Spleen (tissue), 11 donors: ENCODE measurements around the gene TLNRD1. TPM values are rescaled to one million over a fixed set of nuclear protein-coding genes. Genes with fewer than 3 reads are reported as not detected.

Experiments used
- DNase-seq: peaks from one replicate; pipeline ENCODE4 v3.0.0-alpha.2; 2020
- H3K27ac ChIP-seq, 8 donors: fragments of 200-600 bp; sonication (generic) in 7 of 8; 1 replicate in 4 of 8; 2 replicates in 4 of 8; pipeline versions ENCODE4 v1.5.0 to v1.8.0; 2016 to 2021; ENCODE audit warnings: inconsistent platforms in 4 of 8, mild to moderate bottlenecking in 4 of 8, moderate library complexity in 1 of 8
- H3K27me3 ChIP-seq, 7 donors: fragments of 200-600 bp; sonication (generic) in 6 of 7; replicated peaks in 1 of 7; 1 replicate in 4 of 7; 2 replicates in 3 of 7; pipeline versions ENCODE4 v1.5.0 to v1.8.0; 2016 to 2021; ENCODE audit warnings: inconsistent platforms in 3 of 7, mild to moderate bottlenecking in 1 of 7
- H3K36me3 ChIP-seq, 6 donors: fragments of 200-600 bp; sonication (generic) in 5 of 6; 1 replicate in 4 of 6; 2 replicates in 2 of 6; pipeline versions ENCODE4 v1.5.0 to v1.8.0; 2016 to 2021; ENCODE audit warnings: inconsistent platforms in 2 of 6
- H3K4me1 ChIP-seq, 6 donors: fragments of 200-600 bp; sonication (generic) in 5 of 6; 1 replicate in 3 of 6; 2 replicates in 3 of 6; pipeline versions ENCODE4 v1.5.0 to v1.8.0; 2016 to 2021; ENCODE audit warnings: inconsistent platforms in 3 of 6
- H3K4me3 ChIP-seq, 8 donors: fragments of 200-600 bp; sonication (generic) in 7 of 8; 1 replicate in 4 of 8; 2 replicates in 4 of 8; pipeline versions ENCODE4 v1.5.0 to v1.8.0; 2016 to 2021; ENCODE audit warnings: inconsistent platforms in 4 of 8, mild to moderate bottlenecking in 4 of 8, moderate library complexity in 2 of 8
- H3K9me3 ChIP-seq, 8 donors: fragments of 200-600 bp; sonication (generic) in 7 of 8; 1 replicate in 4 of 8; 2 replicates in 4 of 8; pipeline versions ENCODE4 v1.5.0 to v1.8.0; 2016 to 2021; ENCODE audit warnings: inconsistent platforms in 4 of 8
- CTCF ChIP-seq, 11 experiments: fragments of 200-600 bp in 7 of 11; fragments of 450-650 bp in 4 of 11; sonication (generic) in 4 of 11; IDR thresholded peaks in 8 of 11; conservative IDR thresholded peaks in 3 of 11; 1 replicate in 7 of 11; 2 replicates in 4 of 11; pipeline versions ENCODE4 v1.4.0 to v1.8.0; 2016 to 2021; ENCODE audit warnings: antibody characterized with exemption in 11 of 11, inconsistent platforms in 4 of 11, mild to moderate bottlenecking in 1 of 11
- POLR2A ChIP-seq, 3 donors: fragments of 450-650 bp; IDR thresholded peaks; one replicate each; pipeline ENCODE4 v1.5.1; 2017; ENCODE audit warnings: antibody characterized with exemption in 3 of 3, mild to moderate bottlenecking in 1 of 3
- POLR2AphosphoS5 ChIP-seq, 3 donors: sonication (generic); formaldehyde crosslinking; IDR thresholded peaks; one replicate each; pipeline ENCODE4 v1.5.1; 2017; ENCODE audit warnings: antibody characterized with exemption in 3 of 3
- WGBS, 5 donors: extraction: QIAGEN DNeasy Blood & Tissue Kit in 3 of 5; methylation state at CpG; one replicate each; pipeline versions ENCODE4 v1.1.5 to v1.1.7; 2013 to 2018; 5-methylcytosine and 5-hydroxymethylcytosine counted together
- intact Hi-C: fragments of 100-400 bp; cut with DNase I; formaldehyde crosslinking; loops from one replicate; pipeline ENCODE4 v1.15.0; 2023; ENCODE audit warnings: low total_unique reads
- polyA plus RNA-seq, 3 donors: library from polyadenylated mRNA; stranded (reverse); fragments of 200-250 nt; gene quantifications; one replicate each; pipeline ENCODE4 v1.2.1, GENCODE V29; 2013
- total RNA-seq, 7 donors: library from RNA; depleted of rRNA in 3 of 7; stranded (reverse); fragments of >200 nt in 3 of 7; fragmentation: NEBNext Ultra II Directional in 4 of 7; extraction: Animal tissue kit (Norgen Biotek cat#: 25700) in 4 of 7; gene quantifications; one replicate each; pipeline versions ENCODE4 v1.1.0 to v1.2.1, GENCODE V29; 2016 to 2021
- donor health status: healthy with polysubstance abuse.
- donor health status: DM: no; HTN: no; CAD: no; lungs with moderate emphysema.
- donor health status: DM: no; HTN: no; CAD: no.
- donor health status: Bipolar disorder and iron deficiency.
- donor health status: healthy.
- donor health status: DM: no; HTN: no; CAD: no.
- donor health status: DM: yes; HTN: yes; CAD: no.

Gene TLNRD1
- total and polyA plus RNA-seq, 10 donors, result 6.2 to 53.3 (median 30.7) TPM

- Histone ChIP-seq H3K4me1 (peaks cover 2 to 22% (median 10%) of the 10 kb centered on the region in 6 donors), H3K9me3 (peaks cover 0 to 12% (median 6%) of the 10 kb centered on the region in 8 donors), H3K27me3 (no peaks in the 10 kb centered on the region), H3K36me3 (no peaks in the 10 kb centered on the region), H3K4me3 (no peak overlapping the region), H3K27ac (no peak overlapping the region)
- TF ChIP-seq POLR2AphosphoS5 (IDR thresholded peaks at IDR 0.05), result no peak
- intact Hi-C loops, result no loop called here
- 87 to 98% (median 90%) methylated on average over 2 of the region's 2 CpGs for WGBS, 5 donors
- no peak for DNase-seq
These were observed 42.7 kb downstream of the TLNRD1 start for GRCh38 chr15:81043281-81043934.

- TF ChIP-seq POLR2AphosphoS5 (IDR thresholded peaks at IDR 0.05), result no peak
- TF ChIP-seq CTCF (IDR thresholded peaks at IDR 0.05 in 8 of 11, conservative IDR thresholded peaks at IDR 0.05 in 3 of 11), result no peak
- TF ChIP-seq POLR2A (IDR thresholded peaks at IDR 0.05), result no peak
- Histone ChIP-seq H3K4me3 (no peak overlapping the region), H3K27ac (no peak overlapping the region), H3K4me1 (peaks cover 2 to 15% (median 7%) of the 10 kb centered on the region in 6 donors), H3K27me3 (no peaks in the 10 kb centered on the region), H3K9me3 (peaks cover 0 to 12% (median 6%) of the 10 kb centered on the region in 8 donors), H3K36me3 (no peaks in the 10 kb centered on the region)
- DNase-seq, result no peak
- 84 to 88% (median 86%) methylated on average over 6 of the region's 6 CpGs for WGBS, 5 donors
- intact Hi-C loops, result no loop called here
These were observed 43.3 kb downstream of the TLNRD1 start for GRCh38 chr15:81043935-81044575.

GRCh38 chr15:81046290-81046689 is 45.6 kb downstream of the TLNRD1 start:
- Histone ChIP-seq H3K4me3 (no peak overlapping the region), H3K27me3 (no peaks in the 10 kb centered on the region), H3K36me3 (no peaks in the 10 kb centered on the region), H3K4me1 (no peaks in the 10 kb centered on the region), H3K9me3 (peaks cover 0 to 12% (median 6%) of the 10 kb centered on the region in 8 donors), H3K27ac (no peak overlapping the region)
- intact Hi-C loops, result no loop called here
- TF ChIP-seq POLR2AphosphoS5 (IDR thresholded peaks at IDR 0.05) (no peak), POLR2A (IDR thresholded peaks at IDR 0.05) (no peak), CTCF (IDR thresholded peaks at IDR 0.05 in 8 of 11, conservative IDR thresholded peaks at IDR 0.05 in 3 of 11) (no peak)
- no peak for DNase-seq
- 82 to 100% (median 94%) methylated on average over 2 of the region's 2 CpGs for WGBS, 5 donors

- Histone ChIP-seq H3K4me3 (no peak overlapping the region), H3K27ac (no peak overlapping the region), H3K9me3 (peaks cover 0 to 12% (median 6%) of the 10 kb centered on the region in 8 donors), H3K4me1 (peaks cover 0 to 6% (median 0%) of the 10 kb centered on the region in 6 donors), H3K27me3 (no peaks in the 10 kb centered on the region), H3K36me3 (no peaks in the 10 kb centered on the region)
- intact Hi-C loops, result no loop called here
- no peak for DNase-seq
- TF ChIP-seq POLR2AphosphoS5 (IDR thresholded peaks at IDR 0.05) (no peak), POLR2A (IDR thresholded peaks at IDR 0.05) (no peak), CTCF (IDR thresholded peaks at IDR 0.05 in 8 of 11, conservative IDR thresholded peaks at IDR 0.05 in 3 of 11) (no peak)
- WGBS, 5 donors, result 92 to 95% (median 94%) methylated on average over 3 of the region's 3 CpGs
These were observed 47.2 kb downstream of the TLNRD1 start for GRCh38 chr15:81047928-81048327.
